Breast epithelium (tissue), 4 donors: ENCODE data around the gene PRLR. TPM values are rescaled to one million over a fixed set of nuclear protein-coding genes. Genes with fewer than 3 reads are reported as not detected.

Experiments used
- DNase-seq, 2 donors: peaks; one replicate each; pipeline ENCODE4 v3.0.0-alpha.2; 2019; ENCODE audit warnings: low spot score in 2 of 2
- H3K27ac ChIP-seq, 2 donors: fragments of 200-600 bp; sonication (generic) in 1 of 2; one replicate each; pipeline ENCODE4 v1.5.1; 2016 to 2019; ENCODE audit warnings: mild to moderate bottlenecking in 1 of 2
- H3K27me3 ChIP-seq, 2 donors: fragments of 200-600 bp; sonication (generic) in 1 of 2; one replicate each; pipeline versions ENCODE4 v1.5.1 to v1.6.0; 2017 to 2019; ENCODE audit warnings: control low read depth in 1 of 2, mild to moderate bottlenecking in 1 of 2
- H3K36me3 ChIP-seq: fragments of 200-600 bp; one replicate; pipeline ENCODE4 v1.5.1; 2019
- H3K4me1 ChIP-seq, 2 donors: fragments of 200-600 bp; sonication (generic); one replicate each; pipeline ENCODE4 v1.5.1; 2016 to 2019; ENCODE audit warnings: control low read depth in 1 of 2
- H3K4me3 ChIP-seq, 3 donors: fragments of 200-600 bp; sonication (generic); 1 replicate in 2 of 3; 2 replicates in 1 of 3; pipeline ENCODE4 v1.5.1; 2016 to 2019; ENCODE audit warnings: mild to moderate bottlenecking in 3 of 3, moderate library complexity in 2 of 3
- H3K9me3 ChIP-seq, 2 donors: fragments of 200-600 bp; sonication (generic) in 1 of 2; one replicate each; pipeline ENCODE4 v1.5.1; 2016 to 2019; ENCODE audit warnings: control low read depth in 1 of 2
- CTCF ChIP-seq, 3 donors: fragments of 450-650 bp; IDR thresholded peaks; one replicate each; pipeline ENCODE4 v1.5.1; 2016 to 2017; ENCODE audit warnings: antibody characterized with exemption in 3 of 3, mild to moderate bottlenecking in 3 of 3, moderate library complexity in 3 of 3
- POLR2A ChIP-seq: fragments of 450-650 bp; IDR thresholded peaks from one replicate; pipeline ENCODE4 v1.6.1; 2016; ENCODE audit warnings: antibody characterized with exemption, mild to moderate bottlenecking, moderate library complexity
- POLR2AphosphoS5 ChIP-seq, 3 donors: sonication (generic); formaldehyde crosslinking; IDR thresholded peaks; one replicate each; pipeline ENCODE4 v1.6.1; 2017; ENCODE audit warnings: antibody characterized with exemption in 3 of 3
- intact Hi-C: fragments of 100-400 bp; cut with DNase I; formaldehyde crosslinking; loops from one replicate; pipeline ENCODE4 v1.15.1; 2023; ENCODE audit warnings: low total_unique reads
- total RNA-seq, 3 donors: library from RNA; depleted of rRNA; stranded (reverse); fragments of >200 nt; gene quantifications; one replicate each; pipeline ENCODE4 v1.1.0, GENCODE V29; 2016

The PRLR gene
- total RNA-seq, 3 donors from 2014 or later, result 2.6 to 78.0 (median 28.8) TPM

- Histone ChIP-seq H3K4me3 (no peak overlapping the region), H3K27ac (no peak overlapping the region), H3K4me1 (no peaks in the 10 kb centered on the region), H3K36me3 (no peaks in the 10 kb centered on the region), H3K27me3 (no peaks in the 10 kb centered on the region), H3K9me3 (no peaks in the 10 kb centered on the region)
- intact Hi-C loops, result loop anchor here (10.0 kb wide), 1 partner anchor 449 kb away; no protein-coding TSS in a partner anchor
- TF ChIP-seq POLR2A, result no peak
- TF ChIP-seq CTCF (IDR thresholded peaks at IDR 0.05), result no peak
- no peak for TF ChIP-seq POLR2AphosphoS5 (IDR thresholded peaks at IDR 0.05)
- DNase-seq, result no peak
Measured at GRCh38 chr5:35153375-35153932, 76.8 kb downstream of the PRLR start.

GRCh38 chr5:35152733-35153132, 77.6 kb downstream of the PRLR start:
- Histone ChIP-seq H3K9me3 (no peaks in the 10 kb centered on the region), H3K27ac (no peak overlapping the region), H3K4me1 (no peaks in the 10 kb centered on the region), H3K27me3 (no peaks in the 10 kb centered on the region), H3K4me3 (no peak overlapping the region), H3K36me3 (no peaks in the 10 kb centered on the region)
- intact Hi-C loops, result loop anchor here (10.0 kb wide), 1 partner anchor 448 kb away; no protein-coding TSS in a partner anchor
- TF ChIP-seq POLR2A (no peak), CTCF (IDR thresholded peaks at IDR 0.05) (no peak), POLR2AphosphoS5 (IDR thresholded peaks at IDR 0.05) (no peak)
- DNase-seq, result no peak

DNA sequence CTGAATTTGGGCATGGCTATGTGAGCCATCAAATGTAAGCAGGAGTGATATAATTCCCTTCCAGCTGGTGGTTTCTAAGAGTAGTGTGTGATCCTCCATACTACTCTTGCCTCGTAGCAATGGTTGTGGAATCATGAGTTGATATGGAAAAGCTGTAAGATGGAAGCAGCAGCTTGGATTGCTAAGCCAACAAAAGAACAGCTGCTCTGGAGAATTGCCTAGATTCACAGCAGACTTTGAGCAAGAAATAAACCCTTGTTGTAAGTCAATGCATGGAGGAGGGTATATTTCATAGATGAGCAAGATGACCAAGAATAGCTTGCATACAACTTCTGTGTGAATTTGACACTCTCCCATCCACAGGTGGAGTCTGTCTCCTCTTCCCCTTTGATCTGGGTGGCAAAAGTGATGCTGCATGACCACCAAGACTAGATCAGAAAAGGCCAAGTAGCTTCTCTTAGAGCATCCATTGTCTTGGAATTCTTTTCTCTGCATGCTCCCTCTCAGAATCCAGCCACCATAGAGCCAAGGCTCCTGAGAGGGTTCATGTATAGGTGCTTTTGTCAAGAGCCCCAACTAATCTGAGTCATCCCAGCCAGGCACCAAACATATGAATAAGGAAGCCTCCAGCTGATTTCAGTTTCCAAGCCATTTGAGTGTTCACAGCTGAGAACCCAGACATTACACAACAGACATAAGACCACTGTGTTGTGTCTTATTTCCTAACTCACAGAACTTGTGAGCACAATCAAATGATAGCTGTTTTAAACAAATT, 79.0 kb downstream of the PRLR start:
- Histone ChIP-seq H3K36me3 (no peaks in the 10 kb centered on the region), H3K27ac (no peak overlapping the region), H3K27me3 (no peaks in the 10 kb centered on the region), H3K4me3 (no peak overlapping the region), H3K4me1 (no peaks in the 10 kb centered on the region), H3K9me3 (no peaks in the 10 kb centered on the region)
- intact Hi-C loops, result loop anchor here (10.0 kb wide), 1 partner anchor 447 kb away; no protein-coding TSS in a partner anchor
- no peak for TF ChIP-seq CTCF (IDR thresholded peaks at IDR 0.05)
- no peak for TF ChIP-seq POLR2A
- no peak for TF ChIP-seq POLR2AphosphoS5 (IDR thresholded peaks at IDR 0.05)
- DNase-seq, result no peak

DNA sequence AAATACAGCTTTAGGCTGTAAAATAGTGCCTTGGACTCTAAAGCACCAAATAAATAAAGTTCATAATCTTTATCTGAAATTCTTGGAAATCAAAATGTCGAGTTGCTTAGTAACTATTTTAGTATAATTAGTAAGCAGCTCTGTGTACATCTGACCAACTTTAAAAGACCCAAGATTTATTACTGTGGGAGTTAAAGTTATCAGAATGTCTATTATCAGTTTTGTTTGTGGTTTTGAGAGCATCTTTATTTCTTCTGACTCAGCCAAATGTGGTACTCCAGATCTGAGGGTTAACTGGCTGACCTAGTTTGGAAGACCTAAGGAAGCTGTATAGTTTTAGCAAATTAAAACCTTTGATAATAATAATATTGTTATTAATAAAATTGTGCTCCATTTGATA, 81.2 kb downstream of the PRLR start:
- intact Hi-C loops, result no loop called here
- H3K27ac ChIP-seq, result no peak overlapping the region
- TF ChIP-seq CTCF (IDR thresholded peaks at IDR 0.05), result no peak
- no peak for TF ChIP-seq POLR2A
- no peak for TF ChIP-seq POLR2AphosphoS5 (IDR thresholded peaks at IDR 0.05)
- no peaks in the 10 kb centered on the region for H3K4me1 ChIP-seq
- no peak for DNase-seq
- no peaks in the 10 kb centered on the region for H3K9me3 ChIP-seq
- H3K4me3 ChIP-seq, result no peak overlapping the region
- H3K27me3 ChIP-seq, result no peaks in the 10 kb centered on the region
- no peaks in the 10 kb centered on the region for H3K36me3 ChIP-seq

DNA sequence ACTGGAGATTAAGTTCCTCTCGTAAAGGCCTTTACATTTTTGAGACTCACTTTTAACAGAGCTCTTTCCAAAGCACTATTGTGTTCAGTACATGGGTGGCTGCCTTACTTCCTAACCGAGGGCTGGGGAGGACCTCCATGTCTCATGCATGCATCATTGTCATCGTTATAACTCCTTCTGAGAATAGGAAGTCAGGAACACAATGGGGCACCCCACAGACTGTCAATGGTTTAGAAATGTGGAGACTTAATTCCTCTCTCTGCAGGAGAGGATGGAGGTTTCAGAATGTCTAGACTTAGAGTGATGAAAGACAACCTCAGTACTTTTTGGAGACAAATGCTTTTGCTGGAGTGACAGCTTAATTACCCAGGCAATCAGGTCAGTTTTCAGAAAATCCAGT, 83.9 kb downstream of the PRLR start:
- no peak for TF ChIP-seq CTCF (IDR thresholded peaks at IDR 0.05)
- no peak for TF ChIP-seq POLR2AphosphoS5 (IDR thresholded peaks at IDR 0.05)
- no peak for TF ChIP-seq POLR2A
- Histone ChIP-seq H3K27me3 (no peaks in the 10 kb centered on the region), H3K4me3 (no peak overlapping the region), H3K36me3 (no peaks in the 10 kb centered on the region), H3K9me3 (no peaks in the 10 kb centered on the region), H3K4me1 (no peaks in the 10 kb centered on the region), H3K27ac (no peak overlapping the region)
- DNase-seq, result no peak
- intact Hi-C loops, result no loop called here
